ENCODE data around the gene G6PD. TPM values are rescaled to one million over a fixed set of nuclear protein-coding genes. Genes with fewer than 3 reads are reported as not detected.
"Not testable (repeated sequence)": the region's sequence is repeated elsewhere in the genome, so short reads cannot be mapped to it uniquely, and the experiment has no call there.

Gene G6PD
- total RNA-seq, 1 experiment from 2014 or later: 24.3 TPM

DNA sequence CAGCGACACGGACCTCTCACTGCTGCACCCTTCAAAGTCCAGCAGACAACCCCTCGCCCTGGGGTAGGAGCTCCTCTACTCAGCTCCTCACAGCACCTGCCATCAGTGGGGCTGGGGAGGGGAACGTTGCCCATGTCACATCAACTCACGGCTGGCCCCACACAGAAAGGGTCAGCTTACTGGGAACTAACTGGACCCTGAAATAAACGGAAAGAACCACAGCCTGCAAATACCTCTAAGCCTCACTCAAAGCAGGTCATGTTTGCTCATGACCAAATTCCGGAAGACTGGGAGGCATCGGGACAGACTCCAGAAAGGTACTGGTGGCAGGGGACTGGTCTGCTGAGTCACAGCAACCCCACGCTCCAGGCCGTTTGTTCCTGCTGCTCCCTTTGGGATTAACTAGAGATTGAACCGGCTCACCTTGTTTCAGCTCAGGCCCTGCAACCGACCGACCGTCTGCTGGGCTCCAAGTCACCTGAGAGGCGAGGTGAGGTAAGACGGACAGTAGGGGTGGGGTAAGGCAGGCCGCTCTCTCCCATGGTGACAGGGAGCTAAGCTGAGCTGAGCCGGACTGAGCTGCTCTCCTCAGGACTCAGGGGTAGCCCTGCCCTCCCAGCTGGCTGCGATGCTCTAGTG is 5.6 kb downstream of the G6PD start:
- H4K20me1 ChIP-seq (ENCODE audit: insufficient read depth, low read depth, low read length): no peaks in the 10 kb centered on the region
- no peak overlapping the region for H2AFZ ChIP-seq (ENCODE audit: low read length)
- H3K9ac ChIP-seq (ENCODE audit: low read length): no peak overlapping the region
- H3K36me3 ChIP-seq (ENCODE audit: insufficient read depth, low read length): no peaks in the 10 kb centered on the region; the same call in 1 of the 2 replicates
- no peaks in the 10 kb centered on the region for H3K9me3 ChIP-seq (ENCODE audit: low read length)
- no peak for DNase-seq
- H3K4me3 ChIP-seq (ENCODE audit: low read length): no peak overlapping the region
- H3K27ac ChIP-seq (ENCODE audit: low read length): no peak overlapping the region
- H3K79me2 ChIP-seq (ENCODE audit: low read length): peaks cover 9% of the 10 kb centered on the region
- H3K4me2 ChIP-seq (ENCODE audit: low read depth, low read length, poor library complexity, severe bottlenecking): no peak overlapping the region
- peaks cover 14% of the 10 kb centered on the region for H3K4me1 ChIP-seq (ENCODE audit: low read length)
- no peaks in the 10 kb centered on the region for H3K27me3 ChIP-seq (ENCODE audit: low read length)
- H3K9me2 ChIP-seq (replicated peaks; ENCODE audit: insufficient read depth, low read length): no peaks in the 10 kb centered on the region

DNA sequence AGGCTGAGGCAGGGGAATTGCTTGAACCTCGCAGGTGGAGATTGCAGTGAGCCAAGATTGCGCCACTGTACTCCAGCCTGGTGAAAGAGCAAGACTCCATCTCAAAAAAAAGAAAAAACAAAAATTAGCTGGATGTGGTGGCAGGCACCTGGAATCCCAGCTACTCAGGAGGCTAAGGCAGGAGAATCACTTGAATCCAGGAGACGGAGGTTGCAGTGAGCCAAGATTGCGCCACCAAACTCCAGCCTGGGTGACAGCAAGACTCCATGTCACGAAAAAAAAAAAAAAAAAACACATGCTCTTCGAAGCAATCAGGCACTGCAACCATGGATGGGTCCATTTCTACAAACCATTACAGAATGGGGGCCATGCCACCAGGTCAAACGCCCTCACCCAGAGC is 6.3 kb downstream of the G6PD start:
- not testable (repeated sequence) for H3K9me3 ChIP-seq (ENCODE audit: low read length); H3K27ac ChIP-seq (ENCODE audit: low read length); H3K36me3 ChIP-seq (ENCODE audit: insufficient read depth, low read length); H4K20me1 ChIP-seq (ENCODE audit: insufficient read depth, low read depth, low read length); H3K9ac ChIP-seq (ENCODE audit: low read length); H3K4me2 ChIP-seq (ENCODE audit: low read depth, low read length, poor library complexity, severe bottlenecking); H2AFZ ChIP-seq (ENCODE audit: low read length); H3K4me1 ChIP-seq (ENCODE audit: low read length); H3K9me2 ChIP-seq (replicated peaks; ENCODE audit: insufficient read depth, low read length); H3K79me2 ChIP-seq (ENCODE audit: low read length); H3K27me3 ChIP-seq (ENCODE audit: low read length); DNase-seq; H3K4me3 ChIP-seq (ENCODE audit: low read length)

DNA sequence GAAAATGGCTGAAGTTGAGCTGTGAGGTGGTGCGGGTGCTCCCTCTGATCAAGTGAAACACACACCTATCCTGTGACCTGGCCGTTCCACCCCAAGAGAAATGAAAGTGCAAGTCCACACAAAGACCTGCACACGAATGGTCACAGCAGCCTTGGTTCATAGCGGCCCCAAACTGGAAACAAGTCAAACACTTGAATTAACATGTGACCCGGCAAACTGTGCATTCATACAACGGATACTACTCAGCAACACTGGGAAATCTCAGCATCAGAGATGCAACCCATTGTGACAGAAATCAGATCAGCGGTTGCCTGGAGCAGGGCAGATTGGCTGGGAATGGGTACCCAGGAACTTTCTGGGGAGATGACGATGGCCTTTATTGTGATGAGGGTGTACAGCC is 7.6 kb downstream of the G6PD start:
- no peaks in the 10 kb centered on the region for H3K9me3 ChIP-seq (ENCODE audit: low read length)
- H3K4me2 ChIP-seq (ENCODE audit: low read depth, low read length, poor library complexity, severe bottlenecking): no peak overlapping the region
- H3K9me2 ChIP-seq (replicated peaks; ENCODE audit: insufficient read depth, low read length): no peaks in the 10 kb centered on the region
- no peaks in the 10 kb centered on the region for H3K79me2 ChIP-seq (ENCODE audit: low read length)
- H3K36me3 ChIP-seq (ENCODE audit: insufficient read depth, low read length): no peaks in the 10 kb centered on the region
- peaks cover 3% of the 10 kb centered on the region for H3K4me1 ChIP-seq (ENCODE audit: low read length)
- H2AFZ ChIP-seq (ENCODE audit: low read length): no peak overlapping the region
- no peaks in the 10 kb centered on the region for H4K20me1 ChIP-seq (ENCODE audit: insufficient read depth, low read depth, low read length)
- H3K27me3 ChIP-seq (ENCODE audit: low read length): no peaks in the 10 kb centered on the region
- H3K4me3 ChIP-seq (ENCODE audit: low read length): no peak overlapping the region
- H3K27ac ChIP-seq (ENCODE audit: low read length): no peak overlapping the region
- peak; percentile 30 for DNase-seq
- H3K9ac ChIP-seq (ENCODE audit: low read length): no peak overlapping the region

DNA sequence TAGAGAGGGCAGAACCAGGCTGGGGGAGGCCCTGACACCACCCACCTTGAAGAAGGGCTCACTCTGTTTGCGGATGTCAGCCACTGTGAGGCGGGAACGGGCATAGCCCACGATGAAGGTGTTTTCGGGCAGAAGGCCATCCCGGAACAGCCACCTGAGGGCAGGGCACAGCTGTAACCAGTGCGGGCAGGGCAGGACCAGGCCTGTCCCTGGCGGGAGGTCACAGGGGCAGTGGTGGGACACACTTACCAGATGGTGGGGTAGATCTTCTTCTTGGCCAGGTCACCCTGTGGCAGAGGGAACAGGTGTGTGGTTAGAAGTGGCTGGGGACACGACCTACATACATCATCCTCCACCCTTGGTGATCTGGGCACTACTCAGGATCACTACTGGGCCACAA is 10.8 kb downstream of the G6PD start:
- no peaks in the 10 kb centered on the region for H3K9me2 ChIP-seq (replicated peaks; ENCODE audit: insufficient read depth, low read length)
- no peaks in the 10 kb centered on the region for H3K9me3 ChIP-seq (ENCODE audit: low read length)
- H3K27ac ChIP-seq (ENCODE audit: low read length): no peak overlapping the region
- no peak overlapping the region for H3K4me2 ChIP-seq (ENCODE audit: low read depth, low read length, poor library complexity, severe bottlenecking)
- no peaks in the 10 kb centered on the region for H4K20me1 ChIP-seq (ENCODE audit: insufficient read depth, low read depth, low read length)
- DNase-seq: no peak
- H3K9ac ChIP-seq (ENCODE audit: low read length): no peak overlapping the region
- no peaks in the 10 kb centered on the region for H3K79me2 ChIP-seq (ENCODE audit: low read length)
- no peak overlapping the region for H3K4me3 ChIP-seq (ENCODE audit: low read length)
- H3K27me3 ChIP-seq (ENCODE audit: low read length): no peaks in the 10 kb centered on the region
- peaks cover 3% of the 10 kb centered on the region for H3K4me1 ChIP-seq (ENCODE audit: low read length)
- no peaks in the 10 kb centered on the region for H3K36me3 ChIP-seq (ENCODE audit: insufficient read depth, low read length)
- H2AFZ ChIP-seq (ENCODE audit: low read length): no peak overlapping the region

DNA sequence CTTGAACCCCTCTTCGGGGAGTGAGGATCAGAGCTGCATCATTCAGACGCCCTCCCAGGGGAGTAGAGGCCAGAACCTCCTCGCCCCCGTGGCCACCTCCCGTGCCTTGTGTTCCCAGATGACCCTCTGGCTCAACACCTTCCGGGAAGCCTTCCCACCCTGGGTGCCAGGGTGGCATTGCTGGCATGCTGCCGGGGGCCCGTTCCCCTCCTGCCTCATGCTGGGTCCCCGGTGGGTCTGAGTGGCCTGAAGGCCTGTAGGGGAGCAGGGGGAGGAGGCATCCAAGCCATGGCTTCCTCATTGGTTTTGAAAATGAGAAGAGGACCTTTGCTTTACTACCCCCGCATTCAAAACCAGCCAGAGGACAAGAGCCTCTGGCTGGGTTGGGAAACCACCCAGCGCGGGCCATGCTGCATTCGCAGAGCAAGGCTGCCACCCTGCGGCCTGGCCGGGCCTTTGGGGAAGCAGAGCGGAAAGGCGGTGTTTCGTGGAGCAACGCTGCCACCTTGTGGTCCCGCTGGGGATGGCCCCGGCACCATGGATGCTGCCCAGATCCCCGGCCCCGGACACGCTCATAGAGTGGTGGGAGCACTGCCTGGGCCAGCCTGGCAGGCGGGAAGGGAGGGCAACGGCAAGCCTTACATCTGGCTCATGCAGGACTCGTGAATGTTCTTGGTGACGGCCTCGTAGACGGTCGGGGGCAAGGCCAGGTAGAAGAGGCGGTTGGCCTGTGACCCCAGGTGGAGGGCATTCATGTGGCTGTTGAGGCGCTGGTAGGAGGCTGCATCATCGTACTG is 11.9 kb downstream of the G6PD start:
- Histone ChIP-seq H3K4me1 (ENCODE audit: low read length) (peaks cover 3% of the 10 kb centered on the region), H3K27me3 (ENCODE audit: low read length) (no peaks in the 10 kb centered on the region), H3K36me3 (ENCODE audit: insufficient read depth, low read length) (no peaks in the 10 kb centered on the region), H4K20me1 (ENCODE audit: insufficient read depth, low read depth, low read length) (no peaks in the 10 kb centered on the region), H3K9me3 (ENCODE audit: low read length) (no peaks in the 10 kb centered on the region), H3K9me2 (replicated peaks; ENCODE audit: insufficient read depth, low read length) (no peaks in the 10 kb centered on the region), H3K4me2 (ENCODE audit: low read depth, low read length, poor library complexity, severe bottlenecking) (no peak overlapping the region), H2AFZ (ENCODE audit: low read length) (no peak overlapping the region), H3K4me3 (ENCODE audit: low read length) (no peak overlapping the region), H3K79me2 (ENCODE audit: low read length) (no peaks in the 10 kb centered on the region), H3K9ac (ENCODE audit: low read length) (peak overlapping the region; percentile 41; the same call in 1 of the 2 replicates), H3K27ac (ENCODE audit: low read length) (no peak overlapping the region)
- DNase-seq: peak; percentile 95

DNA sequence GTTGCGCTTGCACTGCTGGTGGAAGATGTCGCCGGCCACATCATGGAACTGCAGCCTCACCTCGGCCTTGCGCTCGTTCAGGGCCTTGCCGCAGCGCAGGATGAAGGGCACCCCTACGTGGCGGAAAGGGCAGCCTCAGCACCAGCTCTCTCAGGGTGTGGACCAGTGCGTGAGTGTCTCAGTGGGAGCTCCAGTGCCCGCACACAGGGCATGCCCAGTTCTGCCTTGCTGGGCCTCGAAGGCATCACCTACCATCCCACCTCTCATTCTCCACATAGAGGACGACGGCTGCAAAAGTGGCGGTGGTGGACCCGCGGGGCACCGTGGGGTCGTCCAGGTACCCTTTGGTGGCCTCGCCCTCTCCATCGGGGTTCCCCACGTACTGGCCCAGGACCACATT is 14.0 kb downstream of the G6PD start:
- Histone ChIP-seq H4K20me1 (ENCODE audit: insufficient read depth, low read depth, low read length) (no peaks in the 10 kb centered on the region), H3K36me3 (ENCODE audit: insufficient read depth, low read length) (no peaks in the 10 kb centered on the region), H3K4me1 (ENCODE audit: low read length) (peaks cover 4% of the 10 kb centered on the region), H3K9me3 (ENCODE audit: low read length) (no peaks in the 10 kb centered on the region), H3K4me2 (ENCODE audit: low read depth, low read length, poor library complexity, severe bottlenecking) (no peak overlapping the region), H2AFZ (ENCODE audit: low read length) (no peak overlapping the region), H3K9me2 (replicated peaks; ENCODE audit: insufficient read depth, low read length) (no peaks in the 10 kb centered on the region), H3K9ac (ENCODE audit: low read length) (no peak overlapping the region), H3K27ac (ENCODE audit: low read length) (no peak overlapping the region), H3K79me2 (ENCODE audit: low read length) (no peaks in the 10 kb centered on the region), H3K4me3 (ENCODE audit: low read length) (no peak overlapping the region), H3K27me3 (ENCODE audit: low read length) (no peaks in the 10 kb centered on the region)
- DNase-seq: no peak

DNA sequence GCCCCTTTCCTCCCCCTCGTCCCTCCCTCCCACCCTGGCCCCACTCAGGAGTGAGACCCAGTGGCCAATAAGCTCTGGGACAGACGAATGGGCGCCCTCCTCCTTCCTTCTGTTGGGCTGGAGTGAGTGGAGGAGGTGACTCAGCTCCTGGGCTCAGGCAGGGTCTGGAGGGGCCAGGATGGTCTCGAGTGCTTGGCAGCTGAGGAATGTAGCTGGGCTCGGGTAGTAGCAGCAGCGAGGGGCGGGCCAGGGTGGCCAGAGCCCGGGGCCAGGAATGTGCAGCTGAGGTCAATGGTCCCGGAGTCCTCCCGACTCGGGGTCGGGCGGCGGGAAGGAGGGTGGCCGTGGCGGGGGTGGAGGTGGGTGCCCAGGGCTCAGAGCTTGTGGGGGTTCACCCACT is 15.0 kb downstream of the G6PD start:
- H3K27ac ChIP-seq (ENCODE audit: low read length): no peak overlapping the region

DNA sequence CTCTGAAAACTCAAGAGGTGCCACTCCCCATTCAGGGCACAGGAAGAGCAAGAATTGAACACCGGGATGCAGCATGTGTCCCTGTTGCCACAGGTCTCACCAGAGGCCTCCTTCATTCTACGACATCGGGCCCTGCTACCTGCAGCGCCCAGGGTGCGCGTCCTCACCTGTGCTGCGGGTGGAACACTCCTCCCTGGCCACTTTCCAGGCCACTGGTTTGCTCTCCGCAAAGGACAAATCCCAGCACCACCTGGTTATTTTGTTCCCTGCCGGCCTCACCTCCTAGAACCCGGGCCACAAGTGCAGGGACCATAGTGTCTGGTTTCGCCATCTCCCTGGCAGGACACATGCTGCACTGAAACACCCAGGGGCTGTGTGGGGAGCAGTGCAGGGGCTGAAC is 16.4 kb downstream of the G6PD start:
- Histone ChIP-seq H3K27me3 (ENCODE audit: low read length) (no peaks in the 10 kb centered on the region), H3K27ac (ENCODE audit: low read length) (no peak overlapping the region), H3K4me1 (ENCODE audit: low read length) (peaks cover 13% of the 10 kb centered on the region), H3K9me2 (replicated peaks; ENCODE audit: insufficient read depth, low read length) (no peaks in the 10 kb centered on the region), H3K9ac (ENCODE audit: low read length) (no peak overlapping the region), H3K4me3 (ENCODE audit: low read length) (no peak overlapping the region), H3K4me2 (ENCODE audit: low read depth, low read length, poor library complexity, severe bottlenecking) (no peak overlapping the region), H3K36me3 (ENCODE audit: insufficient read depth, low read length) (no peaks in the 10 kb centered on the region), H2AFZ (ENCODE audit: low read length) (no peak overlapping the region), H3K9me3 (ENCODE audit: low read length) (no peaks in the 10 kb centered on the region), H3K79me2 (ENCODE audit: low read length) (no peaks in the 10 kb centered on the region), H4K20me1 (ENCODE audit: insufficient read depth, low read depth, low read length) (no peaks in the 10 kb centered on the region)
- DNase-seq: no peak

More for the DNA sequence above, 15.0 kb downstream of the G6PD start:
- H3K4me3 ChIP-seq (ENCODE audit: low read length): no peak overlapping the region
- H3K9me2 ChIP-seq (replicated peaks; ENCODE audit: insufficient read depth, low read length): no peaks in the 10 kb centered on the region
- H3K4me2 ChIP-seq (ENCODE audit: low read depth, low read length, poor library complexity, severe bottlenecking): no peak overlapping the region
- no peaks in the 10 kb centered on the region for H3K9me3 ChIP-seq (ENCODE audit: low read length)
- H3K4me1 ChIP-seq (ENCODE audit: low read length): peaks cover 13% of the 10 kb centered on the region
- no peaks in the 10 kb centered on the region for H3K27me3 ChIP-seq (ENCODE audit: low read length)
- H4K20me1 ChIP-seq (ENCODE audit: insufficient read depth, low read depth, low read length): no peaks in the 10 kb centered on the region
- no peaks in the 10 kb centered on the region for H3K36me3 ChIP-seq (ENCODE audit: insufficient read depth, low read length)
- no peaks in the 10 kb centered on the region for H3K79me2 ChIP-seq (ENCODE audit: low read length)
- H2AFZ ChIP-seq (ENCODE audit: low read length): no peak overlapping the region
- H3K9ac ChIP-seq (ENCODE audit: low read length): no peak overlapping the region
- DNase-seq: no peak

Data from Karpas-422 (cell line).